ENCODE results near the gene CCDC78. TPM values are rescaled to one million over a fixed set of nuclear protein-coding genes. Genes with fewer than 3 reads are reported as not detected.

Gene CCDC78
- polyA plus RNA-seq, 2 donors: 0.28 to 0.86 TPM

GRCh38 chr16:767743-768235, 41.5 kb upstream of the CCDC78 start:
- 50 to 56% methylated on average over 9 to 15 of the region's 38 CpGs for WGBS, 2 donors
- Histone ChIP-seq H3K9me3 (ENCODE audit: control insufficient read depth in 2 of 2, insufficient read depth in 1 of 2, low read depth in 1 of 2, low read length in 1 of 2) (no peaks in the 10 kb centered on the region), H3K4me1 (ENCODE audit: control insufficient read depth in 2 of 2, insufficient read depth in 2 of 2, low read length in 1 of 2) (peaks cover 2 to 4% of the 10 kb centered on the region in 2 donors), H3K36me3 (ENCODE audit: control insufficient read depth in 2 of 2, insufficient read depth in 2 of 2, low read length in 1 of 2) (no peaks in the 10 kb centered on the region), H3K27me3 (ENCODE audit: control insufficient read depth in 1 of 2, insufficient read depth in 2 of 2, low read length in 2 of 2) (no peaks in the 10 kb centered on the region), H3K27ac (ENCODE audit: low read depth in 2 of 2, low read length in 1 of 2) (no peak overlapping the region), H3K4me3 (ENCODE audit: low read depth in 1 of 2, low read length in 2 of 2) (no peak overlapping the region)

- Histone ChIP-seq H3K27ac (ENCODE audit: low read depth in 2 of 2, low read length in 1 of 2) (no peak overlapping the region), H3K36me3 (ENCODE audit: control insufficient read depth in 2 of 2, insufficient read depth in 2 of 2, low read length in 1 of 2) (no peaks in the 10 kb centered on the region), H3K4me1 (ENCODE audit: control insufficient read depth in 2 of 2, insufficient read depth in 2 of 2, low read length in 1 of 2) (peaks cover 2 to 5% of the 10 kb centered on the region in 2 donors), H3K27me3 (ENCODE audit: control insufficient read depth in 1 of 2, insufficient read depth in 2 of 2, low read length in 2 of 2) (no peaks in the 10 kb centered on the region), H3K9me3 (ENCODE audit: control insufficient read depth in 2 of 2, insufficient read depth in 1 of 2, low read depth in 1 of 2, low read length in 1 of 2) (no peaks in the 10 kb centered on the region), H3K4me3 (ENCODE audit: low read depth in 1 of 2, low read length in 2 of 2) (no peak overlapping the region)
- 62 to 64% methylated on average over 34 to 38 of the region's 48 CpGs for WGBS, 2 donors
Measured at GRCh38 chr16:766820-767640, 40.8 kb upstream of the CCDC78 start.

GRCh38 chr16:766008-766819, 40.0 kb upstream of the CCDC78 start:
- Histone ChIP-seq H3K27ac (ENCODE audit: low read depth in 2 of 2, low read length in 1 of 2) (no peak overlapping the region), H3K4me1 (ENCODE audit: control insufficient read depth in 2 of 2, insufficient read depth in 2 of 2, low read length in 1 of 2) (peaks cover 2 to 6% of the 10 kb centered on the region in 2 donors), H3K27me3 (ENCODE audit: control insufficient read depth in 1 of 2, insufficient read depth in 2 of 2, low read length in 2 of 2) (no peaks in the 10 kb centered on the region), H3K36me3 (ENCODE audit: control insufficient read depth in 2 of 2, insufficient read depth in 2 of 2, low read length in 1 of 2) (no peaks in the 10 kb centered on the region), H3K4me3 (ENCODE audit: low read depth in 1 of 2, low read length in 2 of 2) (no peak overlapping the region), H3K9me3 (ENCODE audit: control insufficient read depth in 2 of 2, insufficient read depth in 1 of 2, low read depth in 1 of 2, low read length in 1 of 2) (no peaks in the 10 kb centered on the region)
- 78 to 81% methylated on average over 28 to 29 of the region's 29 CpGs for WGBS, 2 donors

- Histone ChIP-seq H3K27ac (ENCODE audit: low read depth in 2 of 2, low read length in 1 of 2) (no peak overlapping the region), H3K4me1 (ENCODE audit: control insufficient read depth in 2 of 2, insufficient read depth in 2 of 2, low read length in 1 of 2) (peaks cover 2 to 6% of the 10 kb centered on the region in 2 donors), H3K27me3 (ENCODE audit: control insufficient read depth in 1 of 2, insufficient read depth in 2 of 2, low read length in 2 of 2) (no peaks in the 10 kb centered on the region), H3K4me3 (ENCODE audit: low read depth in 1 of 2, low read length in 2 of 2) (no peak overlapping the region), H3K36me3 (ENCODE audit: control insufficient read depth in 2 of 2, insufficient read depth in 2 of 2, low read length in 1 of 2) (no peaks in the 10 kb centered on the region), H3K9me3 (ENCODE audit: control insufficient read depth in 2 of 2, insufficient read depth in 1 of 2, low read depth in 1 of 2, low read length in 1 of 2) (no peaks in the 10 kb centered on the region)
- 86 to 93% methylated on average over 28 to 29 of the region's 29 CpGs for WGBS, 2 donors
Measured at GRCh38 chr16:765488-765865, 39.2 kb upstream of the CCDC78 start.

- no peaks in the 10 kb centered on the region for H3K9me3 ChIP-seq (ENCODE audit: control insufficient read depth in 2 of 2, insufficient read depth in 1 of 2, low read depth in 1 of 2, low read length in 1 of 2)
- no peak overlapping the region for H3K4me3 ChIP-seq (ENCODE audit: low read depth in 1 of 2, low read length in 2 of 2)
- H3K36me3 ChIP-seq (ENCODE audit: control insufficient read depth in 2 of 2, insufficient read depth in 2 of 2, low read length in 1 of 2): no peaks in the 10 kb centered on the region
- no peak overlapping the region for H3K27ac ChIP-seq (ENCODE audit: low read depth in 2 of 2, low read length in 1 of 2)
- peaks cover 2 to 8% of the 10 kb centered on the region in 2 donors for H3K4me1 ChIP-seq (ENCODE audit: control insufficient read depth in 2 of 2, insufficient read depth in 2 of 2, low read length in 1 of 2)
- WGBS, 2 donors: 77 to 84% methylated on average over 37 to 38 of the region's 38 CpGs
- H3K27me3 ChIP-seq (ENCODE audit: control insufficient read depth in 1 of 2, insufficient read depth in 2 of 2, low read length in 2 of 2): no peaks in the 10 kb centered on the region
Measured at GRCh38 chr16:764848-765487, 38.7 kb upstream of the CCDC78 start.

GRCh38 chr16:764184-764750, 38.0 kb upstream of the CCDC78 start:
- WGBS, 2 donors: 60 to 74% methylated on average over 20 of the region's 20 CpGs
- peaks cover 2 to 9% of the 10 kb centered on the region in 2 donors for H3K4me1 ChIP-seq (ENCODE audit: control insufficient read depth in 2 of 2, insufficient read depth in 2 of 2, low read length in 1 of 2)
- H3K27me3 ChIP-seq (ENCODE audit: control insufficient read depth in 1 of 2, insufficient read depth in 2 of 2, low read length in 2 of 2): no peaks in the 10 kb centered on the region
- H3K9me3 ChIP-seq (ENCODE audit: control insufficient read depth in 2 of 2, insufficient read depth in 1 of 2, low read depth in 1 of 2, low read length in 1 of 2): no peaks in the 10 kb centered on the region
- no peaks in the 10 kb centered on the region for H3K36me3 ChIP-seq (ENCODE audit: control insufficient read depth in 2 of 2, insufficient read depth in 2 of 2, low read length in 1 of 2)
- H3K27ac ChIP-seq (ENCODE audit: low read depth in 2 of 2, low read length in 1 of 2): no peak overlapping the region
- no peak overlapping the region for H3K4me3 ChIP-seq (ENCODE audit: low read depth in 1 of 2, low read length in 2 of 2)

GRCh38 chr16:763369-764183, 37.3 kb upstream of the CCDC78 start:
- Histone ChIP-seq H3K9me3 (ENCODE audit: control insufficient read depth in 2 of 2, insufficient read depth in 1 of 2, low read depth in 1 of 2, low read length in 1 of 2) (no peaks in the 10 kb centered on the region), H3K4me1 (ENCODE audit: control insufficient read depth in 2 of 2, insufficient read depth in 2 of 2, low read length in 1 of 2) (peaks cover 2 to 7% of the 10 kb centered on the region in 2 donors), H3K27me3 (ENCODE audit: control insufficient read depth in 1 of 2, insufficient read depth in 2 of 2, low read length in 2 of 2) (no peaks in the 10 kb centered on the region), H3K36me3 (ENCODE audit: control insufficient read depth in 2 of 2, insufficient read depth in 2 of 2, low read length in 1 of 2) (no peaks in the 10 kb centered on the region), H3K27ac (ENCODE audit: low read depth in 2 of 2, low read length in 1 of 2) (no peak overlapping the region), H3K4me3 (ENCODE audit: low read depth in 1 of 2, low read length in 2 of 2) (no peak overlapping the region)
- 57 to 62% methylated on average over 20 to 21 of the region's 21 CpGs for WGBS, 2 donors

GRCh38 chr16:762595-763268, 36.5 kb upstream of the CCDC78 start:
- H3K9me3 ChIP-seq (ENCODE audit: control insufficient read depth in 2 of 2, insufficient read depth in 1 of 2, low read depth in 1 of 2, low read length in 1 of 2): no peaks in the 10 kb centered on the region
- 71 to 76% methylated on average over 17 of the region's 17 CpGs for WGBS, 2 donors
- no peak overlapping the region for H3K4me3 ChIP-seq (ENCODE audit: low read depth in 1 of 2, low read length in 2 of 2)
- H3K4me1 ChIP-seq (ENCODE audit: control insufficient read depth in 2 of 2, insufficient read depth in 2 of 2, low read length in 1 of 2): peaks cover 2 to 5% of the 10 kb centered on the region in 2 donors
- no peaks in the 10 kb centered on the region for H3K27me3 ChIP-seq (ENCODE audit: control insufficient read depth in 1 of 2, insufficient read depth in 2 of 2, low read length in 2 of 2)
- H3K27ac ChIP-seq (ENCODE audit: low read depth in 2 of 2, low read length in 1 of 2): no peak overlapping the region
- no peaks in the 10 kb centered on the region for H3K36me3 ChIP-seq (ENCODE audit: control insufficient read depth in 2 of 2, insufficient read depth in 2 of 2, low read length in 1 of 2)

Data from esophagus (tissue), 2 donors.